PFSK-1 (cell line): ENCODE results near the gene CNIH2.

Experiments used
- FOXP2 ChIP-seq: optimal IDR thresholded peaks from 2 replicates; pipeline ENCODE3; 2011; ENCODE audit warnings: borderline replicate concordance, control low read depth, inconsistent platforms; ENCODE audit not compliant: insufficient read depth; ENCODE audit errors: extremely low read length, extremely low read depth
- POLR2AphosphoS5 ChIP-seq: IDR thresholded peaks from 2 replicates; pipeline ENCODE4 v1.6.1; 2012; ENCODE audit warnings: low read depth, mild to moderate bottlenecking, control low read depth, low read length, moderate library complexity
- SIN3A ChIP-seq: IDR thresholded peaks from 2 replicates; pipeline ENCODE4 v1.6.1; 2012; ENCODE audit warnings: mild to moderate bottlenecking, low read length, moderate library complexity, borderline replicate concordance; ENCODE audit not compliant: insufficient read depth
- TAF1 ChIP-seq: IDR thresholded peaks from 2 replicates; pipeline ENCODE4 v1.6.1; 2012; ENCODE audit warnings: low read length, control low read depth, borderline replicate concordance; ENCODE audit not compliant: insufficient read depth
- TF ChIP-seq, protein P1 (sequence below), 2 experiments: IDR thresholded peaks; 2 replicates each; pipeline versions ENCODE4 v1.6.1 to v1.8.0; 2011 to 2012; ENCODE audit warnings: low read depth in 2 of 2, low read length in 2 of 2, control low read depth in 1 of 2, inconsistent platforms in 1 of 2, mild to moderate bottlenecking in 1 of 2, moderate library complexity in 1 of 2; ENCODE audit not compliant: insufficient read depth in 1 of 2

Gene CNIH2

GRCh38 chr11:66288671-66289547 is 10.9 kb downstream of the CNIH2 start, which contains the start of gene YIF1A:
TSS of gene YIF1A (minus strand) at chr11:66289143. CDS start at chr11:66288985, 158 bp downstream.
- TF ChIP-seq SIN3A (no peak; the same call in 1 of the 2 replicates), FOXP2 (no peak), POLR2AphosphoS5 (peak; percentile 88), TAF1 (peak; percentile 74; the same call in 1 of the 2 replicates)
- TF ChIP-seq, protein P1, sequence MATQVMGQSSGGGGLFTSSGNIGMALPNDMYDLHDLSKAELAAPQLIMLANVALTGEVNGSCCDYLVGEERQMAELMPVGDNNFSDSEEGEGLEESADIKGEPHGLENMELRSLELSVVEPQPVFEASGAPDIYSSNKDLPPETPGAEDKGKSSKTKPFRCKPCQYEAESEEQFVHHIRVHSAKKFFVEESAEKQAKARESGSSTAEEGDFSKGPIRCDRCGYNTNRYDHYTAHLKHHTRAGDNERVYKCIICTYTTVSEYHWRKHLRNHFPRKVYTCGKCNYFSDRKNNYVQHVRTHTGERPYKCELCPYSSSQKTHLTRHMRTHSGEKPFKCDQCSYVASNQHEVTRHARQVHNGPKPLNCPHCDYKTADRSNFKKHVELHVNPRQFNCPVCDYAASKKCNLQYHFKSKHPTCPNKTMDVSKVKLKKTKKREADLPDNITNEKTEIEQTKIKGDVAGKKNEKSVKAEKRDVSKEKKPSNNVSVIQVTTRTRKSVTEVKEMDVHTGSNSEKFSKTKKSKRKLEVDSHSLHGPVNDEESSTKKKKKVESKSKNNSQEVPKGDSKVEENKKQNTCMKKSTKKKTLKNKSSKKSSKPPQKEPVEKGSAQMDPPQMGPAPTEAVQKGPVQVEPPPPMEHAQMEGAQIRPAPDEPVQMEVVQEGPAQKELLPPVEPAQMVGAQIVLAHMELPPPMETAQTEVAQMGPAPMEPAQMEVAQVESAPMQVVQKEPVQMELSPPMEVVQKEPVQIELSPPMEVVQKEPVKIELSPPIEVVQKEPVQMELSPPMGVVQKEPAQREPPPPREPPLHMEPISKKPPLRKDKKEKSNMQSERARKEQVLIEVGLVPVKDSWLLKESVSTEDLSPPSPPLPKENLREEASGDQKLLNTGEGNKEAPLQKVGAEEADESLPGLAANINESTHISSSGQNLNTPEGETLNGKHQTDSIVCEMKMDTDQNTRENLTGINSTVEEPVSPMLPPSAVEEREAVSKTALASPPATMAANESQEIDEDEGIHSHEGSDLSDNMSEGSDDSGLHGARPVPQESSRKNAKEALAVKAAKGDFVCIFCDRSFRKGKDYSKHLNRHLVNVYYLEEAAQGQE (IDR thresholded peaks at IDR 0.05; ENCODE audit: insufficient read depth in 1 of 2, low read depth in 2 of 2, low read length in 2 of 2): no peak

DNA sequence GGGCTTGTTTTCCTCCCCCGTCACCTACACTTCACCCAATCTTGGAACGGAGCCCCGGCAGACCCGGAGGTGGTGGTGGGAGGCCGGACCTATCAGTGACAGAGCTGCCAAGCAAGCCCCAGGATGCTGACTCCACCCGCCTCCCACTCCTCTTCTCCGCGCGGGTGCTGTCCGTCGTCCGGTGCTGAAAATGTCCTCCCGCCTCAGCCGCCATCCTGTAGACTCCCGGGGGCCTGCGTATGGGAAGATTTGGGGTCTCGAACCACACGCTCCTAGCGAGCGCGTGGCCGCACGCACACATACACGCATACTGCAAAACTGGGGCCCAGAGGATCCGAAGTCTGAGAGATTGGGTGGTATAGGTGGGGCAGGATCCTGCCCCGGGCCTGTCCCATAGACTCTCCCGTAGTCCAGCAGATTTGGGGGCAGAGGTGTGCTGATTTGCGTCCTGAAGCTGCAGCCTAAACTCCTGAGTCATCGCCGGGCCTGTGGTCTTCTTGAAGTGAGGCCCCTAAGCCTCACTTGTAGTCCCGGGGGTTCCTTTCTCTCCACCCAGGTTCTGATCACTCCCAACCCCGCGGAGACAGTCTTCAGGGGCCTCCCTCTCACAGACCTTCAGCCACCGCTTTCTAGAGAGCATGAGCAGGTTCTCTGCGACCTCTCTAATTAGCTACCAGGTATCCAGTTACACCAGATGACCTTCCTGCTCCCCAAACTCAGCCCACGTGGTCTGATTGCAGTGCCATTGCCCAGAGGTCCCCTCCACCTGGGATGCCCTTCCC is 11.8 kb downstream of the CNIH2 start:
- TF ChIP-seq TAF1 (no peak), SIN3A (peak; percentile 100), POLR2AphosphoS5 (no peak), FOXP2 (no peak)
- TF ChIP-seq, protein P1 (IDR thresholded peaks at IDR 0.05; ENCODE audit: insufficient read depth in 1 of 2, low read depth in 2 of 2, low read length in 2 of 2): peak; percentile 96

- no peak for TF ChIP-seq TAF1
- TF ChIP-seq, protein P1 (IDR thresholded peaks at IDR 0.05; ENCODE audit: insufficient read depth in 1 of 2, low read depth in 2 of 2, low read length in 2 of 2): no peak
- no peak for TF ChIP-seq FOXP2
- no peak for TF ChIP-seq POLR2AphosphoS5
- no peak for TF ChIP-seq SIN3A
Observed at GRCh38 chr11:66290330-66290621, 12.3 kb downstream of the CNIH2 start.

DNA sequence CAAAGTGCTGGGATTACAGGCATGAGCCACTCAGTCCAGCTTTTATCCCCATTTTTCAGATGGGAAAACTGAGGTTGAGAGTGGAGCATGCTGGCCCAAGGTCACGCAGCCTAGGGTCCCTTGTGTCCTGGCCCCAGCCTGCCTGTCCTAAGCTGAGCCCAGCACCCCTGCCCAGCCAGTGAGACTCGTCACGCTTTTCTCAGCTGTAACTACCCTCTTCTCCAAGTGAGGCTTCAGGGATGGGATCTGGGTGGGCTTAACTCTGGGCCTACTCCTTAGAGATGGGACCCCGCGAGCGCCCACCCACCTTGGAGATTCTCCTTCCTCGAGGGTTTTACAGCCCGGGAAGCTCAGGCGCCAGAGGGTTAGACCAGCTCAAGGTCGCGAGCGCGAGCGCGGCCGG is 13.3 kb downstream of the CNIH2 start:
- no peak for TF ChIP-seq FOXP2
- TF ChIP-seq POLR2AphosphoS5: no peak
- no peak for TF ChIP-seq TAF1
- TF ChIP-seq SIN3A: no peak
- TF ChIP-seq, protein P1 (IDR thresholded peaks at IDR 0.05; ENCODE audit: insufficient read depth in 1 of 2, low read depth in 2 of 2, low read length in 2 of 2): no peak
